NCI-H345 treated with DMSO at 0.1 percent for 48 hours (cell line): ENCODE results near the gene CFAP99.
"Not testable (repeated sequence)": the region's sequence is repeated elsewhere in the genome, so short reads cannot be mapped to it uniquely, and the experiment has no call there.

ENCODE experiments used
- DNase-seq: peaks from one replicate; lab custom pipeline; 2025; ENCODE audit not compliant: unreplicated experiment; lab: John Stamatoyannopoulos, UW

CFAP99 gene

DNA sequence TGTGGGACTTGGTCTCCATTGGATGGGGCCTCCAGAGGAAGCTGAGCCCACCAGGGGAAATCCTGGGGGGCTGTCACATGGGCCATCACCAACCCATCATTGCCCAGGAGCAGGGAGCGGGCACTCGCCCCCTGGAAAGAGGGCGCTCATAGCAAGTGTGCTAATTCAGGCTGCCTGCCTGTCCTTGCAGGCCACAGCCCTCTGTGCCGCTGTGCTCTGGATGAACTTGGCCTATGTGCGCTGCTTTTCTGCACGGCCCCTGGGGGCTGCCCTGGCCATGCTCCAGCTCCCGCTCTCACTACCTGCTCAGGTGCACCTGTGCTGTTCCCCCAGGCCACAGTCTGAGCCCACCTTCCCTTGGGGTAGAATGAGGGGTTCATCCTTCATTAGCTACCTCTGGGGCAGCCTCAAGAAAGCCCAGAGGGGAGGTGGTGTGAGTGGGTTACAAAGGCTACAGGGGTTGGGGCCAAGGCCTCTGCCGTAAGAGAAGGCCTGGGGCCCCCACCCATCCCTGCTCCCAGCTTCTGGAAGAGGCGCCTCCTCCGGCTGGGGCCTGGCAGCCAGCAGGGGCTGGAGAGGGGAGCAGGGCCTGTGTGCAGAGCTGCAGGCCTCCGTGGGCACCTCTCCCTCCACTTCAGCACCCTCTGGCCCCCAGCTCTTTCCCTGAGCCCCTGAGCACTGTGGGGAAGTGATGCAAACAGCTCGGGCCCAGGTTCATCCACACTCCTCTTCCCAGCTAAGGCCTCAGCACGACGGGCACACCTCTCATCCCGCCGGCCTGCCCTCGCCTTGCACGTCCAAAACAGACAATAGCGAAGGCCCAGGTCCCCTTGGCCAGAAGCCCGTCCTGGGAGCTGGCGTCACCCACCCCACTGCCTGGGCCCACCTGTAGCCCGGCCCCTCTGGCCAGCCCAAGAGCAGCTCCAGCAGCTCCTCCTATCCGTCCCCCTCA is 8.9 kb downstream of the CFAP99 start:
- no peak for DNase-seq

DNA sequence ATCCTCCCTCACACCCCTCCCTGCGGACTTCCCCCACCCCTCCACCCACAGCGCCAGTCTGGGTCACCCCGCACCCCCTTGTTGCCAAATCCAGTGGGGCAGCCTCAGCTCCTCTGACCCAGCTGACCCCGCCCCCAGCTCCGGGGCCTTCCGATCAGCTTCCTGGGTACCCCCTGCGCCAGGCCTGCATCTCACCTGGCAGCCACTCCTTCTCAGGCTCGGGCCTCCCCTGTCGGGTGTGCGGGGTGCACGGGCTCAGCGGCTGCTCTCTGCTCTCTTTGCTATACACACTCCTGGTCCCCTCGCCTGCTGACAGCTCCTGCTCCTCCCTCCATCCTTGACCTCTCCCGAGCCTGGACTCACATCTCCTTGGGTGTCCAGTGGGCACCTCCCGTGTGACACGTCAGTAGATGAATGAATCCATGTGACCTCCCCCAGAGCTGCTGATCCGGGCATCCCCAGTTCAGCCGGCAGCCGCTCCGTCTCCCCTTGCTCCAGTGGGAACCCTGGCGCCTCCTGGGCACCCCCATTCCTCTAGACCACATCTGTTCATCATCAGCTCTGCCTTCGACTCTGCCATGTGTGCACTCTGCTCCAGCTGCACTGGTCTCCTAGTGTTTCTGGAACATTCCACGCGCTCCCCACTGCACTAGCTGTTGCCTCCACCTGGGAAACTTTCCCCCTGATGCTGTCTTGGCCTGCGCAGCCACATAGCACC is 9.9 kb downstream of the CFAP99 start:
- DNase-seq: no peak

DNA sequence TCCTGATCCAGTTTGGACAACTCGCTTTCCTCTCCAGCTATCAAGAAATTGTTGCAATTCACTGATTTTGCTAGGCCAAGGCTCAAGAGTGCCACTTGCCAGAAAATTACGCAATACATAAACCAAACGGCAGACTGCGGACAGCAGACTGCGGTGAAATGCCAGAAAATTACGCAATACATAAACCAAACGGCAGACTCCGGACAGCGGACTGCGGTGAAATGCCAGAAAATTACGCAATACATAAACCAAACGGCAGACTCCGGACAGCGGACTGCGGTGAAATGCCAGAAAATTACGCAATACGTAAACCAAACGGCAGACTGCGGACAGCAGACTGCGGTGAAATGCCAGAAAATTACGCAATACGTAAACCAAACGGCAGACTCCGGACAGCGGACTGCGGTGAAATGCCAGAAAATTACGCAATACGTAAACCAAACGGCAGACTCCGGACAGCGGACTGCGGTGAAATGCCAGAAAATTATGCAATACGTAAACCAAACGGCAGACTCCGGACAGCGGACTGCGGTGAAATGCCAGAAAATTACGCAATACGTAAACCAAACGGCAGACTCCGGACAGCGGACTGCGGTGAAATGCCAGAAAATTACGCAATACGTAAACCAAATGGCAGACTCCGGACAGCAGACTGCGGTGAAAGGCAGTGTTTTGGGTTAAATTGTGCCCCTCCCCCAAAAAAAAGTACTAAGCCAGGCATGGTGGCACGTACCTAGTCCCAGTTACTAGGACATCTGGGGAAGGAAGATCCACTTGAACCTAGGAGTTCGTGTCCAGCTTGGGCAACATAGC is 11.4 kb downstream of the CFAP99 start:
- DNase-seq: not testable (repeated sequence)

DNA sequence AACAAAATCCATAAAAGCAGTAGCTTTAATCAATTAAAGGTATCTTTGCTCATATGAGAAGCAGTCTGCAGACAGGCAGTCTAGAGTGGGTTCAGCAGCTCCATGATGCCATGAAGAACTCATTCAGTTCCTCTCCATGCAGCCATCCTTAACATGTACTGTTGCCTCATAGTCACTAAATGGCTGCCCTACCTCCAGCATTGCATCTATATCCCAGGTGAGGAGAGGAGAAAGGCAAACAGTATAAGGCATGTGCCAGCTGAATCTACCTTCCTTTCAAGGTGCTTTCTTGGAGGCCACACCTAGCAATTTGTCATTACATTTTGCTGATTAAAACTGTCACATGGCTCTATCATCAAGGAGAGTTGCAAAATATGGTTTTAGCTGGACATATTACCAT is 13.2 kb downstream of the CFAP99 start:
- DNase-seq: no peak

DNA sequence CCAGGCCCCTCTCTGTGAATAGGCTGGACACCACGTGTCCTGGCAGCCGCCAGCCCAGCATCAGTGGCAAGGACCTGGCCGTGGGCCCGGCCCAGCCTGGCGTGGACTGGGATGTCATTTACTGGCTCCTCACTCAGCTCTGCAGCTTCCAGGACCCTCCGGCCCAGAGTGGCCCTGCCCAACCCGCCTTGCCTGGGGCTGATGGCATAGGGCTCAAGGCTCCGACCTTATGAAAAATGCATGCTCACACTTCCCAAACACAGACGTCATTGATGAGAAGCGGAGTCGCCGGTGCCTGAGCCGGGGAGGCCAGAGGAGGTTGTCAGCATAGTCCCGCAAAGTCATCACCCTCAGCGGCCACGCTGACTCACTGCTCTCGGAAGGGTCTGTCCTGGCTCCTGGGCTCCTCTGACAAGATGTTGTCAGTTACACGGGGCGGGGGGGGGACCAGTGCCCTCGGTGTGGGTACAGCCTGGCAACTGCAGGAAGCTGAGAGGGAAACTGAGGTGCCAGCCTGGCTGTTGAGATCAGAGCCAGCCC is 14.3 kb downstream of the CFAP99 start:
- DNase-seq: no peak

DNA sequence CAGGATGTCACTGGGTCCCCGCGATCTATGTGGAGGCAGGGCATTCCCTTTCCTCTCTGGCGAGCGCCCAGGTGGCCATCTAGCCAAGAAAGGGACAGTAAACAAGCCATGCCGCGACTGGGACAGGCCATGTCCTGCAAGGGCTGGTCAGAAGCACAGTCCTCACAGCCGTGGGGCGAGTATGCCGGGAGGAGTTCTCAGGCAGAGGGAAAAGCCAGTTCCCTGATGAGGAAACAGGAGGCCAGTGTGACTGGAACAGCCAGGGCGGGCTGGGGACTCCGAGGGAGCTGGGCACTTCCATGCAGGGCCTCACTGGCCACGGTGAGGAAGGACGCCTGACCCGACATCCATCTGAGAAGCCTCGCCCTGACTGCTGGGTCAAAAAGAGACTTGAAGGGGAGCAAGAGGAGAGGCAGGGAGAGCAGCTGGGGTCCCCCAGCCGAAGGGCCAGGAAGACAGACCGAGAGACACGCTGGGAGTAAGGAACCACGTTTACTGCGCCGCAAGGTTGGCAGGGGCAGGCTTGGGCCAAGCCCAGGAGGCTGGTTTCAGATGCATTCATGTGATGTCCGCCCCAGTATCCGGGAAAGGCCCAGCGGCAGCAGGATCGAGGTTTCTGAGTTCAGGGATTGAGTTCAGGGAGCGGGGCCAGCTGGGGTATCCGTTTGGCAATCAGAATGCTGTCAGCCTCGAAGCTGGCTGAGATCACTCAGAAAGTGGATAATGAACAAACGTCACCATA is 15.0 kb downstream of the CFAP99 start:
- no peak for DNase-seq

DNA sequence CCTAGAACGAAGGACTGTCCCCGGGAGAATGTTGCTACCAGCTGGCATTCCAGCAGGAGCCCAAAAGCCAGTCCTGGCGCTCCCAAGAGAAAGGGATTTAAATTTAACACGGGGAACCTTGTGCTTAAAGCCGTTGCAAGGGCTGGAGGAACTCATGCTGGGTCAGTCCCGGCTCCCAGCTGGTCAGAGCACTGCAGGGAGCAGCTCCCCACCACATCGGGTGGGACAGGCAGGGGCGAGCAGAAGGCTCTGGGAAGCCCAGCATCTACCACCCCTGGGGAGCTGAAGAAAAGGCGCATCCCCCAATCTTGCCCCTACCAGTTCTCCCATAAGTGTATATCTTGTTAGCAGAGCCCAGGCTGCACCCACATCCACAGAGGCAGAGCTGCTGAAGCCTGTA is 15.7 kb downstream of the CFAP99 start:
- DNase-seq: no peak

DNA sequence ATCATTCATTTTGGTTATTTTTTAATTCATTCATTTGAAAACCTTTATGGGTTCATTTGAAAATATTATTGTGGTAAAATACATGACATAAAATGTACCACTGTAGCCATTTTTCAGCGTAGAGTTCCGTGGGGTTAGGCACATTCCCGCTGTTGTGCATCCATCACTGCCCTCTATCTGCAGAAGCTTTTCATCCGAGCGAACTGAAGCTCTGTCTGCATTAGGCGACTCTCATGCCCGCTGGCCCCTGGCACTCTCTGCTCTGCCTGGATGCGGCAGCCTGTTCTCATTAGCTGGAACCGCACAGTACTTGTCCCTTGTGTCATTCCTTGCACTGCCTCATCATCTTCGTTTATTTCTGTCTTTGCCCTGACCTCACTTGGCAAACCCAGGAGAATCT is 17.5 kb downstream of the CFAP99 start:
- DNase-seq: no peak

DNA sequence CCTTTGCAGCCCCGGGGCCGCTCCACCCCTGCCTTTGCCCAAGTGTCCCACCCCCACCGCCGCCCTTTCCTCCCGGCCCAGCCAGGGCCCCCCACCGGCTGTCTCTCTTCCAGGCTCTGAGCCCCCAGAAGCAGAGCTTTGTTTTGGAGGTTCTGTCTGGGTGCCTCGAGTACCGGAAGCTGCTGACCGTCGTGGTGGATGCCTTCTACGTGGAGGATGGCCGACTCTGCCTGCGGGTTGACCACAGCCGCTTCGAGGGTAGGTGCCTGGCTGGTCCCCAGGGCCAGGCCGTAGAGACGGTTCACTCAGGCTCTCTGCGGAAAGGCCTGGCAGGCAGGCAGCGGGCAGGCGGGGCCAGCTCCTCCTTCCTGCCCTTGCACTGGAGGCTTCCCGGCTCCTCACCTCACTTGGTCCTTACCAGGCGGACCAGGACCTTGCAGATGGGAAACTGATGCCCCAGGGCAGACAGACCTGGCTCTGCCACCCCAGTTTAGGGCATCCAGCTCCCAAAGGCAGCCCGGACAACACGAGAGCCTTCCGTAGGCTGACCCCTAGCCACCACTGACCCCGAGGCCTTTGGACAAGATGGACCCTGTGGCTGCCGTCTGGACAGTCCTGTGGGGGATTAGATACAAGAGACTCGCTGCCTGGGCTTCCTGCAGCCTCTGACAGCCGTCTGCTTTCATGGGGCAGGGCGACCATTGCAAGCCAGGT is 18.2 kb downstream of the CFAP99 start:
- no peak for DNase-seq

DNA sequence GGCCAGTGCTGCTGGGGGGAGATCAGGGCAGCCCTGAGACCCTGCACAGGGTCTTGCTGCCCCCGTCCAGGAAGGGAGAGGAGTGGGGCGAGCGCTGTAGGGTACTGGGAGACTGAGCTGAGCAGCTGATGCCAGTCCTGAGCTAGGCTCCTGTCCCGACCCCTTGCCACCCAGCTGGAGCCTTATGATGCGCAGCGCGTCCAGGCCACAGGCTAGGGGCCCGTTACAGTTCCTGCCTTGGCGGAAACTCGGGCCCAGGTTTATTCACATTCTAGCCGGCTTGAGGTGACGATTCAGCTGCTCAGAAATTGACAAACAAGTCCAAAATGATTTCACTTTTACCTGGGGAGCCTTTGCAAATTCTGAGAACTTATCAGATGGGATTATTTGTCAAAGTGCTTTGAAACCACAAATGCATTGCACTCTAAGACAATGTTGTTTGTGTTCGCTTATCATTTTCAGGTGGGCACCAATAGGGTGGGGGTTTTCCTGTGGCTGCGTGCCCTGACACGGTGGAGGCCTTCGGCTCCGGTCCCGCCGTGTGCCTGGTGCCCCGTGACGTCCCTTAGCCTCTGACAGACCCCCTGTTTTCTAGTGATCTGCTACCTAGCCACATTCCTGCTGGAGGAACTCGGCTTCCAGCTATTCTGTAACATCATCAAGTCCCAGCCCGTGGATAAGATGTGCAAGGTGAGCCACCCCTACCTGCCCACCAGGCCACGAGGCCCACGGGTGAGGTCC is 18.9 kb downstream of the CFAP99 start:
- DNase-seq: no peak

DNA sequence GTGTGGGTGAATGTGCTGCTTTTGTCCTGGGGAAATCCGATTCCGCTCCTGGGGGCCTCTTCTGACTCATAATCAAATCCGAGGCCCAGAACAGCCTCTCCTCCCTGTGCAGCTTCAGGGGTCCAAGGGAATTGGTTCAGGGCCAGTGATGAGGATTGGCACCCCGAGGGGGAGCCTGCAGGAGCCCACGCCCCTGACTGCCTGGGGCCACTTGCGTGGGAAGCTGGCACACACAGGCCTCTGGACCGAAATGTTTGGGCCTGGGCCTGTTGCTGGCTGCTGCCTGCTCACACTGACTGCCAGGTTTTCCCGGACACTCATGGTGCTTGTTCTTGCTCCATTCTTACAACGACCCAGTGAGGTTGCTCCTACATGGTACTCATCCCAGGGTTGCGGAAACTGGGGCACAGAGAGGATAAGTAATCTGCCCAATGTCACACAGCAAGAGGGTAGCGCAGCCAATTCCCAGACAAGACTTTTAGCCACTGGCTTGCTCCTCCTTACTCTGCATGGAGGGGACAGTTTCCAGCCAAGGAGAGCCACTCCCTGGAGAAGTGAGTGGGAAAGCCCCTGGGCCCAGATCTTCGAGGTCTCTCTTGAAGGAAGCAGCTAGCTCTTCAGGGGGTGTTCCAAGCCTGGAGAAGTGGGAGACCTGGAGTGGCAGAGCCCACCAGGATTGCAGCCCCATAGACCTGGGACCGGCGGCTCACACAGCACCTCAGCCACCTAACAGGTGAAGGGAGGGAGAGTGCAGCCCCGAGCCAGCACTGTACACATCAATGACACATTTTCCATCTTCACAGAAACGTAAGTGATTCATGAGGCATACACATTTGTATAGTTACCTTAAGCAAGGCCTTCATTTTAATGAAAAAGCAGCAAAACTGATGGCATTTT is 20.3 kb downstream of the CFAP99 start:
- DNase-seq: no peak

DNA sequence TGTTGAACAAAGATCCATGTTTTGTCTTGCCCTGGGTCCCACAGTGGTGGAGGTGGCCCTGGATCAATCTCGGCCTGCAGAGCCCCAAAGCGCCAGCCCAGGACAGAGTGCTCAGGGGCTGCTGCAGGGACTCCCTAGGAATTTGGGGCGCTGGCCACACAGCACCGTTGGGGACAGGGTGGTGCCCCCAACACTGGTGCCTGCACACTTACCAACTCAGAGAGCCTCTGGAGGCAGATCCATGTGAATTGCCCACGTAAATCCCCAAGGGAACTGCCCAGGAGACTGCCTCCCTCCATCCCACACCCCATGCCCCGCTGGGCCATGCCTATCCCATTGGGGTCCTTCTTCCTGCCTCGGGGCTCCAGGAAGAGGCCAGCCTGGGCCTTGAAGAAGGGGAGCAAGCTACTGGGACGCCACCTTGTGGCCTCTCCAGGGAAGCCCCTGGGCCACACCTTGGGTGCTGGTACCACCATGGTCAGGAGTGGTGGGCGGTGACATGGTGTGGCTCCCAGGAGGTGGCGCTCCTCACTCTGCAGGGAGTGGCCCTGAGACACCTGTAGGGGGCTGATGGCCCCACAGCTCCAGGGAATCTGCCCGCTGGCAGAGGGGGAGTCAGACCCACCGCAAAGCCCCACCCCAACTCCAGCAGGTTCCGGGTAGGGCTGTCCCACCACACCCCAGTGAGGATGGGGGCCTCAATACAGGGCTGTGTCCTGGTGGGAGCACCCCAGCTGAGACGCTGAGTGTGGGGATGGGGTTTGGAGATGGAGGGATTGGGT is 22.8 kb downstream of the CFAP99 start:
- no peak for DNase-seq

DNA sequence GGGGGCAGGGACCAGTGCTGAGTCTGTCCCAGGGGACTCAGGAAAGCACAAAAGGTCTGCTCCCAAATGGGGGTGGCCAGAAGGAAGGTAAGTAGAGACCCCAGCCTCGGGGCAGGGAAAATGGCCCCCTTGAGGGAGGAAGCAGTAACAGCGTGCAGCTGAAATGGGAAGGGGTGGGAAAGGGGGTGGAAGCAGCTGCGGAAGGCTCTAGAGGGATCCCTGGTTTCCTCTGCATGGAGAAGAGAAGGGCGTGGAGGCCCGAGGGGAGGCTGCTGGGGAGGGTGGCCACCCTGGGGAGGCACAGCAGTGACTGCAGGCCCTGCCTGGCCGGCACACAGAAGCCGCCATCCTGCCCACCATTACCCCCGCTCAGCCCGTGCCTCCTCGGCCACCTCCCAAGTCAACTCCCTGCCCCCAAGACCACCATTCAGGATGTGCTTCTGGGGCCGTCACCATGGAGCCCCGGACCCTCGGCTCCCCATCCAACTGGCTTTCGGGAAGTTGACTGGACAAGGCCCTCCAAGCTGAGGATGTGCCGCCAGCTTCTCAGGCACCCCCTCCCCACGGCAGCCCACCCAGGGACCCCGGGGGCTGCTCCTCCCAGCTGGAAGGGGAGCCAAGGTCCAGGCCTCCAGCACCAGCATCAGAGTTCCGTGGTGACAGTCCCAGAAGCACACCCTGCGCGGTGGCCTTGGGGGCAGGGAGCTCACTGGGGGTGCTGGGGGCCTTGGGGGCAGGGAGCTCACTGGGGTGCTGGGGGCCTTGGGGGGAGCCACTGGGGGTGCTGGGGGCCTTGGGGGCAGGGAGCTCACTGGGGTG is 23.6 kb downstream of the CFAP99 start:
- DNase-seq: no peak

DNA sequence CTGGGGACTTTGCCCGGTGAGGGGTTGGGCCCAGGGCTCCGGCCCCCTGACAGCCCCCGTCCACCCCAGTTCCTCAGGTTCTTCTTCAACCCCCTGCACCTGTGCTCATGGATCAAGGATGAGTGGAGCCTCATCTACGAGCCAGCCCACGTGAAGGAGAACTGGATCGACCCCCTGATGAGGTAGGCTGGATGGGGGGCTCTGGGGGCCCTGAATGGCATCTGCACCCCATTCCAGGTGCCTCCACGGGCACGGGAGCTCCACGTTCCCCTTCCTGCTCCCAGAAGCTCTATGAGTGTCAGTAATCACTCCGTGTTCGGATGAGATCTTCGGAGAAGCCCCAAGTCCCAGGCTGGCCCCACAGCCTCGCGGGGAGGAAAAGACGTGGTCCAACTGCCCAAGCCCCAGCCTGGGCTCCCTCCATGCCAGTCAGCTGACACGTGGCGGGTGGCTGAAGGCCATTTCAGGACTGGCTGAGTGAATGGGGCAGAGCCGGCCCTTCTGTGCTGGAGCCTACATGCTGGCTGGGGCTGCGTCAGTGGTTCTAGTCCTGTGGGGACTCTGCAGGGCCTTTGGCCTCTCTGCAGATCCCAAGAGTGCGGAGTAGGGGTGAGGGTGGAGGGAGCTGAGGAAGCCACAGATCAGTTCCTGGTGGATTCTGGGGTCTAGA is 24.4 kb downstream of the CFAP99 start:
- no peak for DNase-seq

DNA sequence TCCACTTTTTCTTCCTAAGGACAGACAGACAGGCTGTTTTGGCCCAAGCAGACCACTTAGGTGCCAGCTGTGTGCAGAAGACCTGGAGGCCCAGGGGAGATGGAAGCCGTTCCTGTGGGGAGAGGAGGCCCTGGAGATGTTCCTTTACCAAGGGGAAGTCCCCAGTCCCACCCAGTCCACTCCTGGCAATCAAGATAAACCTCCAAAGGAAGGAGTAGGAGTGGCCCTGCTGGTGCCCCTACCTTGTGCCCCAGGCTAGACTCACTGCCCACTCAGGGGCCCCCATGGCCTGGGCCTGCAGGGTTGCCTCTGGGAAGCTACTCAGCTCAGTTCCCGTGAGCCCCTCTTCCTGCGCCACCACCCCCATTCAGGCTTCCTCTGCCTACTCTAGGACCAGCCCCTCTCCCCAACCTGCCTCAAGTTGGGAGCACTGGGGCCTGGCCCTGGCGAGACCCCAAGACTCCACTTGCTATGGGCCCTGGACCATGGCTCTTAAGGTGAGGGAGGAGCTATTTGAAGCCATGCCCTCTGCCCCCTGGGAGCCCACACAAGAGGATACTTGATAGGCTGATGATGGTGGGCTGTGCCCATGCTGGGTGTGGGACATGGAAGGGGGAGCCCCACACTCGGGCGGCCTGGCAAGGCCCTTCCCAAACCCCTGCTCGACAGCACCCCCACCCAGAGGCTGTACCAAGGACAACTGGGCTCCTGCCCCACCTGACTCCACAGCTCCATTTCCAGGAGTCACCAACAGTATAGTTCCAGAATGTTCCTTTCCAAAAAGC is 25.4 kb downstream of the CFAP99 start:
- no peak for DNase-seq
